Measurements from ENCODE around the gene HCRT. TPM values are rescaled to one million over a fixed set of nuclear protein-coding genes. Genes with fewer than 3 reads are reported as not detected.
"Not testable (repeated sequence)": the region's sequence is repeated elsewhere in the genome, so short reads cannot be mapped to it uniquely, and the experiment has no call there.

Gene HCRT
- total and polyA plus RNA-seq, 2 of the 8 experiments (the other 6 are each of a cell fraction or from before 2014, with no cell fraction given), result not detected

DNA sequence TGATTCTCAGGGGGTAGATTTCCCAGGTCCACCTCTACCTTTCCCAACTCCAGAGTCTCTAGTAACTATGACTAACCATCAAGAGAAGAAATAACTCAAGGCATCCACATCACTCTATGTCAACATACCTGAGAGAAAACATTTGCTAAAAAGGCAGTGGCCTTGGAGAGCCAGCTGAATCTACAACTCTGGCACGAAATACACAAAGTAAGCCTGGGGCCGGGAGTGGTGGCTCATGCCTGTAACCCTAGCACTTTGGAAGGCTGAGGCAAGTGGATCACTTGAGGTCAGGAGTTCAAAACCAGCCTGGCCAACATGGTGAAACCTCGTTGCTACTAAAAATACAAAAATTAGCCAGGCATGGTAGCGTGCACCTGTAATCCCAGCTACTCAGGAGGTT, 42.1 kb downstream of the HCRT start:
- not testable (repeated sequence) for H2BK20ac ChIP-seq (ENCODE audit: low read length); H3K27me3 ChIP-seq (replicated peaks in 1 of 4; ENCODE audit: control insufficient read depth in 3 of 4, extremely low read depth in 1 of 4, insufficient read depth in 3 of 4, low read length in 3 of 4); H2BK5ac ChIP-seq (ENCODE audit: low read depth, low read length); H3K23me2 ChIP-seq (ENCODE audit: low read depth, low read length); H3K36me3 ChIP-seq (ENCODE audit: control insufficient read depth in 2 of 4, insufficient read depth in 4 of 4, low read length in 3 of 4); H2BK15ac ChIP-seq (ENCODE audit: low read length); H3K4me2 ChIP-seq (ENCODE audit: insufficient read depth in 1 of 2, low read depth in 2 of 2, low read length in 2 of 2); H3K14ac ChIP-seq (ENCODE audit: insufficient read length); H3K9me3 ChIP-seq (ENCODE audit: insufficient read depth in 2 of 2, low read depth in 1 of 2, low read length in 1 of 2); H3K23ac ChIP-seq (ENCODE audit: insufficient read length); H3K27ac ChIP-seq (ENCODE audit: low read depth, low read length); H2BK12ac ChIP-seq (ENCODE audit: low read depth, low read length); H3K4me3 ChIP-seq (ENCODE audit: extremely low read depth in 1 of 4, insufficient read depth in 2 of 4, low read depth in 3 of 4, low read length in 4 of 4); H4K91ac ChIP-seq (replicated peaks; ENCODE audit: insufficient read length, low read length); H3K18ac ChIP-seq (ENCODE audit: extremely low read depth, low read length); H4K5ac ChIP-seq (ENCODE audit: insufficient read length, low read depth, low read length); H3K4ac ChIP-seq (replicated peaks; ENCODE audit: insufficient read length, low read depth, low read length); H3K79me1 ChIP-seq (ENCODE audit: low read depth, low read length); H3K56ac ChIP-seq (replicated peaks; ENCODE audit: insufficient read length, low read depth, low read length); DNase-seq (ENCODE audit: low read depth in 1 of 2, low spot score in 2 of 2); H2AK5ac ChIP-seq (ENCODE audit: low read depth, low read length); H4K8ac ChIP-seq (ENCODE audit: extremely low read depth, insufficient read depth, low read length); H3K4me1 ChIP-seq (replicated peaks in 1 of 4; ENCODE audit: control insufficient read depth in 3 of 4, insufficient read depth in 4 of 4, low read length in 3 of 4); FAIRE-seq; H2AFZ ChIP-seq (ENCODE audit: low read length); H2BK120ac ChIP-seq (replicated peaks; ENCODE audit: low read depth, low read length); H3K9ac ChIP-seq (replicated peaks in 1 of 4; ENCODE audit: extremely low read depth in 1 of 4, low read depth in 3 of 4, low read length in 3 of 4)
- Histone ChIP-seq H4K20me1 (replicated peaks in 1 of 2; ENCODE audit: control insufficient read depth in 1 of 2, insufficient read depth in 2 of 2, low read length in 2 of 2) (peaks cover 9 to 12% of the 10 kb centered on the region in 2 experiments), H3K79me2 (ENCODE audit: control insufficient read depth in 1 of 2, insufficient read depth in 2 of 2, low read length in 2 of 2) (peaks cover 0 to 43% of the 10 kb centered on the region in 2 experiments; a peak in 2 of 4 replicates)
- ChIA-PET CTCF (ENCODE audit: partially characterized antibody) (interaction anchor here (0.6 to 2.7 kb wide), 11 partner anchors 10 to 168 kb away, joined by 3 to 9 read pairs (median 3); partner anchors contain the start of genes HSPB9, KAT2A and KCNH4), POLR2A (ENCODE audit: partially characterized antibody) (interaction anchor here (1.1 to 1.4 kb wide), 3 partner anchors 22 to 127 kb away, joined by 3 to 5 read pairs (median 4); partner anchors contain the start of gene KAT2A)
- 71% methylated on average over 4 of the region's 4 CpGs; no CpG with 5 or more reads in 1 of the 2 experiments for WGBS, 2 experiments (ENCODE audit: extremely low coverage in 1 of 2, insufficient coverage in 1 of 2, insufficient read length in 1 of 2, insufficient replicate concordance in 2 of 2, low coverage in 1 of 2, low lambda C conversion rate in 2 of 2, missing lambda C conversion rate in 1 of 2)

All from H1 (cell line).